HG03139 (cell line): Measurements from ENCODE around the gene GP5.

Experiments used
- ATAC-seq: cut with Tn5 transposase; IDR thresholded peaks from one replicate; pipeline ENCODE4 v1.9.1; 2021; ENCODE audit not compliant: unreplicated experiment

The GP5 gene

DNA sequence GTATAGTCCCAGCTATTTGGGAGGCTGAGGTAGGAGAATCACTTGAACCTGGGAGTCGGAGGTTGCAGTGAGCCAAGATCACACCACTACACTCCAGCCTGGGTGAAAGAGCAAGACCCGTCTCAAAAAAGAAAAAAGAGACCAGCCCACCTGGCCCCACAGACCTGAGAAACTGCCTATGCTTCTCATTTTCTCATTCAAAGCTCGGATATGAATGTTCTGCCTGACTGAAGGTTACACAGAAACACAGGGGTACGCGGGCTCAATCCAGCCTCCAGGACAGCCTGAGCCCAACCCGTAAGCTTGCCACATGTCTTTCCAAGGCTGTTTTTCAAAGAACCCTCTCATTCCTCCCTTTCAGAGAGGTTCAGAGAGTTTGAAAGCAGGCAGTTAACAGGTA, 19.8 kb downstream of the GP5 start:
- ATAC-seq: no peak

DNA sequence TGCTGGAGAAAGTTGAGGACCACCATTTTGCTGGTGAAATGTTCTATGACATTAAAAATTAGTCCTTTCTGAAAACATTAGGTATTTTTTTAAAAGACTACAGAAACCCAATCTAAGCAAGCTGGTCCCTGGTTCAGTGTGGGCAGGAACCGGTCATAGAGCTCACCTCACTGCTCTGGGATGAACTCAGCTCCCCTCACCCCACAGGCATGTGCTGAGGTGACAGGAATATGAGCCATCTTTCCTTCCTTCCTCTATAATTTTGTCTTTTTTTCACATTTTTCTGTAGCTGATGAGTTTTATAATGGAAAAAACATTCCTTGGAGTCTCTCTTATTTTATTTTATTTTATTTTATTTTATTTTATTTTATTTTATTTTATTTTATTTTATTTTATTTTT, 21.4 kb downstream of the GP5 start:
- no peak for ATAC-seq

DNA sequence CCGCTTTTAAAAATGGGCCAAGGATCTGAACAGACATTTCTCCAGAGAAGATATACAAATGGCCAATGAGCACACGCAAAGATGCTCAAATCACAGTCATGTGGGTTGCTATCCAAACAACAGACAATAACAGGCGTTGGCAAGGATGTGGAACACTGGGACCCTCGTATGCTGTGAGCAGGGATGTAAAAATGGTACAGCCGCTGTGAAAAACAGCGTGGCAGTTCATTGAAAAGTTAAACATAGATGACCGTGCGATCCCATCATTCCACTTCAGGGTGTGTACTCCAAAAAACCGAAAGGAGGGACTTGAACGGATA, 22.9 kb downstream of the GP5 start:
- no peak for ATAC-seq

DNA sequence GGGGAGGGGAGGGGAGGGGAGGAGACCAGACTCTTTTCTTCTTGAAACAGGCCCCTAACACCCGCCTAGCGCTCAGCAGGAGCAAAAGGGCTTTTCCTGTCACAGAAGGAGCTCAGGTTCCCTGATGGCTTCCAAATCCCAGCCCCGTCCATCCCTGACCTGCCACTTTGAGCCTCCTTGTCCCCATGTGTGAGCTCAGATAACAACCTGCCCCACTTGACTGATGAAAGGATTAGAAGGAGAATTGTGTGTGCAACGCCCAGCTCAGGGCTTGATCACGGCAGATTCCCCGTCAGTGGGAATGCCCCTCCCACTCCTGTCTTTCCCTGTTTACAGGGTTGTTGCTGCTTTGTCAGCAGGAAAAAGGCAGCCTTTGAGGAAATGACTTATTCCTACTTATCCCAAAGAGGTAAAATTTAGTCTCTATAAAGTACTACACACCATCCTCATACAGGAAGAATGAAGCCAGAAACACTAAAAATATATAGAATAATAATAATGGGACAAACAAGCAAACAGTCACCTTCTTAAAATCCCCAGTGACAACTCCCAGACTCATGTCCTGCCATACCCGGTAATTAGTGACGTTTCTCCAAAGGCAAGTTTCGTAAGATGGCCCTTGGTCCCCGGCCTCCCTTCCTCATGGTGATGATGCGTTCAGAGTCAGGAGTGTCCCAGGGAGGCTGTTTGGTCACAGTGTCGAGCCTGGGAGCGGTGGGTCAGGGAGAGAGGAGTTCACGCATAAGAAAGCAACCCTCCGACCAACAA, 23.4 kb downstream of the GP5 start:
- no peak for ATAC-seq

DNA sequence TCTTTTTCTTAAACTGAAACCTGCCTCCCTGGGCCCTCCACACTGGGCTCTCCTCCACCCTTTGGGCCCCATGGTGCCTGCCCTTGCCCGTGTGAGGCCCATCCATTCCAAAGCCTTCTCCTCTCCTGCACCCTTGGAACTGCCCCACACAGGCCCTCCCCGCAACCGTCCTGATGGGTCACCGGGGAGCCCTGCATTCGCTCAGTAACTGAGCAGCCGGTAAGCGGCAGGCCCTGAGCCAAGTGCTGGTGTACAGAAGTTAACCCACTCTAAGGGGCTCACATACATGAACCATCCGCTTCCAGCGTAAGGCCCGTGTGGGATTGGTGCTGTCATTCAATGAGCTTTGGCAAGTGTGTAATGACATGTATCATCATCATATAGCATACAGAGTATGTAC, 24.1 kb downstream of the GP5 start:
- ATAC-seq: no peak

DNA sequence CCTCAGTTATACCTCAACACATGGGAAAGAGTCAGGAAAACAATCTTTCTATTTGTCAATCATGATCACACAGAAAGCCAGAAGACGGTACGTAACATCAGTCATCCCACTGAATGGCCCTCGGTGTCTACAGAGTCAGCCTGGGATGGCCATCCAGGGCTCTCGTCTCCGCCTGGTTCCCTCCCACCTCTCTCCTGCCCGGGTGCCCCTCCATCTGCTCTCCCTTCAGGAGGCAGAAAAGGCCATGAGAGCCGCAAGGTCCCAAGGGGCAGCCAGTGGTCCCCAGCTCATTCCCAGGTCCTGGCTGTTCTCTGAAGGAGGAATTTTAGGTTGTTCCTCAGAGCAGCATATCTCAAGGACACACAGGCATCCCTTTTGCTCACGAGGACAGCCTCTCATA, 25.2 kb downstream of the GP5 start:
- ATAC-seq: no peak

DNA sequence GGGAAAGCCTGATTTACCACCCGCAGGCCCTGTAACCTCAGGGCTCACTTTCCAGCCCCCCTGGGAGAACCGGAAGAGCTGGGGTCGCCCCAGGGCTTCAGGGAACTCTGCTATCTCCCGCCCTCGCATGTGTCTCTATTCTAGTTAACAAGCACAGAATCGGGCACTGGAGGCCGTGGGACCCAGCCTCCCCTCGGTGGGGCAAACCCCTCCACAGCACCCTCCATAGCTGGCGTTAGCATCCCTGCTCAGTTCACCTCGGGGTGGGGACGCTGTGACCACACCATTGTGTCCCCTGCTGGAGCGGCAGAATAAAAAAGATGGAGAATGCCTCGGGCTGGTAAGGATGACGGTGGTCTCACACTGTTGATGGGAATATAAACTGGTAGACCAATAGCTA, 26.0 kb downstream of the GP5 start:
- ATAC-seq: no peak

DNA sequence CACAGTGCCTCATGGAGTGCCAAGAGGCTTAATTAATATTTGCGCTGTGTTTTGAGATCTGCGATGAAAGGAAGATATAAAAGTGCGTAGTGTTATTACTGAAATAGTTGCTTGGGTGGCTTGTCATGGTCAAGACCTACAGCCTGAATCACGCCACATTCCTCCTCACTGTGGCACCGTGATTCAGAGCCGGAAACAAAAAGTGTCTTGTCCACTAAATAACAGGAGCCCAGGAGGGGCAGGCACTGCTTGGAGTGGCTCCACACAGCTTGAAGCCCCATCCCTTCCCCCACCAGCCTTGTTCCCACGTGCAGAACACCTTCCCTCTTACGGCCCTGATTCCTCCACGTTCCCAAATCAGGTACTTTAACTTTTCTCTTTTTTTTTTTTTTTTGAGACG, 28.3 kb downstream of the GP5 start:
- ATAC-seq: no peak

DNA sequence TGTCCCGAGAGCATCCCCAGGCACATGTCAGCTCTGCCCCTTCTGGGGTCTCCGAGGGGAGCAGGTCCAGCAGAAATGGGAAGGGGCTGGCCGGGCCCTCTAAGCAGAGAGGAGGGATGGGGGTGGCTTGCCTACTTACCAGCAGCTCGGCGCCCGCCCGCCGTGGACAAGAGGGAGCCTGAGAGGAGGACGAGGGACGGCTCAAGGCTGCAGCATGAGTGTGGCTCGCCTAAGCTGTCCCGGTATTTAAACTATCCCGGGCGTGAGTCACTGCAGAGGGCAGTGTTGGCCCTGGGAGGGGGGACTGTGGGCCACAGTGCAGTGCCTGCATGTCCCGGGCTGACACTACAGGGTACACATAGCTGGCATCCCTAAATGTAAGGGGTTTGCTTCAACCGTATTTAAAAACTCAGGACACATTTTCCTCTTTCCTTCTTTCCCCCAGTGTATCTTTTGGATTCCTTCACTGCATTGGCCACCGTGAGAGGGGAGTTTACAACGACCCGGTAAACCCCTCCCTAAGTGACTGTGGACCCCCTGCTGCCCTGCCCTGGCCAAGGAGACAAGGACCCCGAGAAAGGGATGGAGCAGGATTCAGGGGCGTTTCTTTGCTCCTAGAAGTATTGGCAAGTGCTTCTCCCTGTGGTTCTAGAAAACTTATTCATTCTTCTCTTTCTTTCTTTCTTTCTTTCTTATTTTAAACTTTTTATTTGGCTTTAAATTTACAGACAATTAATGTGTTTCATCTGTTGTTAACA, 29.4 kb downstream of the GP5 start, which contains the start of gene LRRC15:
Gene LRRC15 (minus strand): TSS at position 222 of the 758 bp plus-strand sequence. CDS start 8,700 bp downstream, outside the sequence.
- ATAC-seq: no peak

DNA sequence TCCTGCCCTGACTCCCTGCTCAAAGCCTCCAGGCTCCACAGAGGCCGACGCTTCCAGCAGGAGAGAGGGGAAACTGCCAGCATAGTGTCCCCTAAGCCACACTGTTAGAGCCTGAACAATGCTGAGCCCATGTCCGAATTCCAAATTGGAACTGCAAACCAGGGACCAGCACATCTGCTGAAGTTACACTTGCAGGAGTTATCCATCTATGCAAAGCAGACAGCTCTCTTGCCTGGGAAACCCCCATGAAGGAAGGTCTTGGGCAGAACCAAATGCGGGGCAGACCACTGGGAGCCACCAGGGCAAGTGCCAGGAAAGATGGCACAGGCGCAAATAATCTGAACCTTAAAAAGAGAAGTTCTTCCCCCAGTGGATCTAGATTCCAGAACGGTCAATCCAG, 30.1 kb downstream of the GP5 start:
- ATAC-seq: no peak

DNA sequence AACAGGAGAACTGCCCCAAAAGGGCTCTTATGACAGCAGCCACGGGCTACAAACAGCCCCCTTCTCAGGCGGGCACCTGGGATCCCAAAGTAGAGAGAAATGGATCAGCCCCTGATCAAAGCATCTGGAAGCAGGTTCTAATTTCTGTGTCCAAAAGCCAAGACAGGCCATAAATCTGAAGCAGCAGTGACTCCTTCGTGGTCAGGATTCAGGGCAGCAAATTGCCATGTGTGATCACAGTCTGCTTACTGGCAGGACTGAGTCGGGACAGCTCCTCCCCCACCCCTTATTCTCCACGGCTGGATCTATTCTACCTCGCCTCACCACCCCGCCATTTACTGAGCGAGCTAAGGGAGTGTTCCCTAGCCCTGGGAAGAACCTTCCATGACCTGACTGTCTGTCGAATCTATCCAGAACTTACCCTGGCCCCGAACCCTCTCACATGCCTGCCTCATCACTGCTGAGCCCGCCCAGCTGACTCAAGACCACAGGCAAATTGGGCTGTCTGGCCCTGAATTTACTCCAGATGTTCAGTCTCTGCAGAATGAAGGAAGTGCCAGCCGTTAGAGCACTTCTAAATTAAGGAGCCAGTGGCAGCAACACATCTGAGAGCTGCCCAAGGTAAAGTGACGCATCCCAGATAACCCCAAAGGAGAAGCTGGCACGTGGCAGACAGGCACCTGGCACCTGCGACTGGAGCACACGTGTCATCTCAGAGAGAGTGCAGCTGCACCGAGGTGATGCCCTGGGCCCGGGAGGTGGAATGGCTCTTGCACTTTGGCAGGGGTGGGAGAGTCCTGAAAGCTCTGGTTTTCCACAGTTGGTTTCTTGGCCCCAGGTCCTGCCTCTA, 30.8 kb downstream of the GP5 start:
- ATAC-seq: no peak

DNA sequence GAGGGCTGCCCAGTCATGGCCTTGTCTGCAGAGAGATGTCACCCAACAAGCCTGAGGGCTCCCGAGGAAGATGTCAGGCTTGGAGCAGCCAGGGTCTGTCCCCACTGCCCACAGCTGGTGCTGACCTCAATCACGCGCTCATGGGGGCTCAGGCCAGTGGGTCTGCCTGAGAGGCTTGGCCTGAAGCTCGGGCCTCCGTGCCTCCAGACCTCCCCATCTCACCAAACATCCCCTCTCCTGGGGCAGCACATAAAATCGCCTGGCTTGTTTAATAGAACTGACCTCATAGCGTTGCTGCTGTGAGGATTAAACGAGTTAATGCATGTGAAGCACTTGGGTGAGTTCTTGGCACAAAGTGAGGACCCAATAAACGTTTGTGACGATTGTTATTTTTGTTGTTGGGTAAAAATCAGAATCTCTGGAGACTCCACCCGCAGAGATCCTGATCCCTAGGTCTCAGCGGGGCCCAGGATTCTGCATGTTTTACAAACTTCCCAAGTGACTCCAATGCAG, 33.0 kb downstream of the GP5 start:
- no peak for ATAC-seq

DNA sequence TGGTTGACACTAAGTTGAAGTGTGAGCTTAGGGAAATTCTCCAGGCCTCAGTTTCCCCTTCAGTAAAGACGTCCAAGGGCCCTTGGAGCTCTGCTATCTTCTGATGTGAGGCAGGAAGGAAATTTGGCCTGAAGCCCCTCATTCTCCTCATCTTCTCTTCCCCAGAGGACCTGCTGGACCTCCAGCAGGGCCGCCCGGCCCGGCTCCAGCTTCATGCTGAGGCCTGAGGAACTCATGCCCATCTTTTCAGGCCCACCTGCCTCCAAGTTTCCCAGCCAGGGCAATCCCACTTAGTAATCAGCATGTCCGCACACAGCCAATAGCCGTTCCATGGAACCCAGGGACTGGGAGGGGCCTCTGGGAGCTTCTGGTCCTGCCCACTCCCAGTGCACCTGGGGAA, 33.5 kb downstream of the GP5 start:
- ATAC-seq: no peak

DNA sequence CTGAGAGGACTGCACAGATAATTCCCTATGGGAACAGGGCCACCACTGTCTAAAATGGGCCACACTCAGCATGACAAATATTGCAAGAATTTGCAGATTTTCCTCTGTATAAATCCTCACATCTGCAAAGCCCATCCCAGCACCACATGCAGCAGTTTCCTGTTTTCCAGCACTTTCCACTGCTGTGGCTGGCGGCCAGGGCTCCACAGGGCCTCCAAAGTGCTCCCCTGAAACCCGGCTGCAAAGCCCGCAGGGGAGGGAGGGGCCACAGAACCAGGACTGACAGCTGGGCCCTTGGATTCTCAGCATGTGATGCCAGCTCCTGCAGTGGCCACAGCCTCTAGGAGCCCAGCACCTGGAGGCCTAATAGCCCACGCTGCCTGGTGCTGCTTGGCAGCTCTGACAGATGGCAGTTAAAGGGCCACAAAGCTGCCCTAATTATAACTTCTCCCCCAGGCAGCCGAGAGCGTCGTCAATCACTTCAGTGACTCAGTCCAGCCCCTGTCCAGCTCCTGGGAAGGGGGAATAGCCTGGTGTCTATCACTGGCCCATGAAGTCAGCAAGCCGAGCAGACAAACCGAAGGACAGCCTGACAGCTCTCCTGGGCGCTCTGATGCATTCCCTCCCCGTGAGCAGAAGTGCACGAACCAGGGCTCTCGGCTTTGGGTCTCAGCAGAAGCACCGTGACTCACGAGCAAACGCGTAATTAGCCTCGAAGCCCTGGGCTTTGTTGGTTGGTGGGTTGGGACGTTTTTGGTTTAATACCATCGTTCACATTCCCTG, 34.2 kb downstream of the GP5 start:
- ATAC-seq: no peak

DNA sequence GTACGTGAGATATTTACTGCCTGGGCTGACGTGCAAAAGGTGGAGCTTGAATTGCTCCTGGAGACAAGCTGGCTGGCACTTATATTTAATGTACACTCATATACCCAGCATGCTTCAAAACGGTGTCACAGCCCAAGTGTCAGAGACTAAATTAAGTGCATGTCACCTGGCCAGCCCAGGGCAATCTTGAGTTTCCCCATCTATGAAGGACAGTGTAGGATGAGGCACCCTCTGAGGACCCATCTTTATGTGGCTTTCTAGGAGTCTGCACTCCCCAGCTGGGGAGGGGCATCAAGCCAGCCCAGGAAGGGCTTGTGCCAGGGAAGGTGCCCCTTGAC, 34.8 kb downstream of the GP5 start:
- no peak for ATAC-seq

DNA sequence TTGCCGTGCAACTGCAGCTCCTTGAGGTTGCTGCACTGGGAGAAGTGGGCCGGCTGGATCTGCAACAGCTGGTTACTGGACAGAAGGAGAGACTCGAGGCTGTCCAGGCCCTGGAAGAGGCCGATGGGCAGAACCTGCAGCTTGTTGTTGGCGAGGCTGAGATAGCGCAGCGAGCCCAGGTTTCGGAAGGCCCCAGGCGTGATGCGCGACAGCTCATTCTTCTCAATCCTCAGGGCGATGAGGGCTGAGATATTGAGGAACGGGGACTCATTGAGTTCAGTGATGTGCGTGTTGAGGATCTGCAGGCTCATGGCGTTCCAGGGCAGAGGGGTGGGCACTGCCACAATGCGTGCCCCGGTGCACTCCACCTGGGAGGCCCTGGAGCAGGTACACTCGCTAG, 38.5 kb downstream of the GP5 start:
- ATAC-seq: no peak

DNA sequence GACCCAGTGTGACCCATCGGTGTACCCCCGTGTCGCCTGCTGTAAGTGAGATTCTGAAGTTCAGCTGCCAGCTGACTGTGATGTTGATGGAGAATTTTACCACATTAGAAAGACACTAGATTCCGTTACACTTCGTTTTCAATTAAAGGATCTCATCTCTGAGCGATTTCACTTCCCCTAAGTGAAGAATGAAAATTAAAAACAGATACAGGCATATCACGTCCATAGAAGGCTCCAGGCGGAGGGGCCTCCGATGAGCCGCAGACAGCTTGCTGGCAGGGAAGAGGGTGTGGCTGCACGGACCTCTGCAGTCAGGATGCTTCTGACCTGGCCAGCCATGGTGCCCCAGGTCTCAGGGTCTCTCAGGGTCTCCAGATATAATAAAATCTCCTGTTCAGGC, 41.4 kb downstream of the GP5 start:
- no peak for ATAC-seq

DNA sequence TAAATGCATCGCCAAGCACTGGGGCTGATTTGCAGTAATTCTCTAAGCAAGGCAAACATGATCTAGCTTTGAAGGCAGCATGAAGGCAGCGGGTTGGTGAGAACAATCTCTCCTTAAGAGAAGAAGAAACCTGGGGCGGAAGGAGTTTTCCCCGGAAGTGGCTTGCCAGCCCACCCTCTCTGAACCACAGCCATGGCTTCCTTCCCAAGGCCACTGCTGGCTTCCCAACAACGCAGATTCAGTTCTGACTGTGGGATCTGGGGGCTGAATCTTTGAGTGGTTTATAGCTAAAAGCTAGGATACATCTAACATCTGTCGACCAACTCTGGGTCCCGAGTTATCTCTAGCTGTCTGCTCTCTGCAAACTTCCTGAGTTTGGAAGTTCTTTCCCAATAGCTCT, 43.7 kb downstream of the GP5 start:
- ATAC-seq: no peak

DNA sequence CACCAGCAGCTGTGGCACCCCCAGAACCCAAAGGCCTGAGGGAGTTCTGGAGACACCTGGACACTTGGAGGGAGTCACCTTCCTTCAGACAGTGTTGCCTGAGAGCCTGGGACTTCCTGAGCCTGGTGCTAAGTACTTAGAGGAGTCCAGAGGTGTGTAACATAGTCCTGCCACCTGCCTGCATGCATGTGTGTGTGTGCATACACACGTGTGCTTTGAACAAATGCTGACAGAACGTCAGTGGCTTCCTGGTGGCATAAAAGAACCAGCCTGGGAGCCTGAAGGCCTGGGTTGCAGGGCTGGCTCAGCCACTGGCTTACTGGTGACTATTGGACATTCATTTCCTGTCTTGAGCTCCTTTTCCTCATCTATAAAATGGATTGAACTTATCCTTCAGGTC, 44.8 kb downstream of the GP5 start:
- ATAC-seq: no peak

DNA sequence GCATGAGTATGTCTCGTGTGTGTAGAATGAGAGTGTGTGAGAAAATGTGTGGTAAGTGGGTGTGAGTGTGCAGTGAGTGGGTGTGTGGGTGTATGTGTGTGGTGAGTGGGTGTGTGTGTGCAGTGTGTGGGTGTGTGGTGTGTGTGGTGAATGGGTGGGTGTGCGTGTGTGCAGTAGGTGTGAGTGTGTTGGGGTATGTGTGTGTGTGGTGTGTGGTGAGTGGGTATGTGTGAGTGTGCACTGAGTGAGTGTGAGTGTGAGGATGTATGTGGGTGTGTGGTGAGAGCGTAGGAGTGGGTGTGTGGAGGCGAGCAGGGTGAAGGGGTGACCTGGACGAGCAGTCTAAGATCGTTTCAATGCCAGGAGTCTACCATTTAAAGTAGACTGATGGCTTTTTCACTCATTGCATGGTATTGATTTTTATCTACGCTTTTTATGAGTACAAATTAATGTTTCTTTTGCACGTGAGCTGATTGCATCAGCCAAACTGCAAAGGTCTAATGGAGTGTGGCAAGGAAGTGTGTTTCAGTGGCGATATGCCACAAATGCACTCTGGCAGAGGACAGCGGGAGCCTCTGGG, 46.3 kb downstream of the GP5 start:
- ATAC-seq: no peak
